A673 (cell line): ENCODE measurements around the gene KCNK2. TPM values are rescaled to one million over a fixed set of nuclear protein-coding genes. Genes with fewer than 3 reads are reported as not detected.
"Not testable (repeated sequence)": the region's sequence is repeated elsewhere in the genome, so short reads cannot be mapped to it uniquely, and the experiment has no call there.

Source experiments
- BruUV-seq: library from RNA; stranded (reverse); fragments of 400-500 nt; replicated peaks from 2 replicates; lab custom pipeline; 2021; lab: Mats Ljungman, UMichigan
- CTCF ChIA-PET: fragments of 300-600 bp; sonication (Branson Sonifier 250); formaldehyde crosslinking; loops from one replicate; lab custom pipeline; 2022; ENCODE audit warnings: antibody characterized with exemption; lab: Charles Lee
- POLR2A ChIA-PET: fragments of 300-600 bp; sonication (Branson Sonifier 250); formaldehyde crosslinking; loops from one replicate; lab custom pipeline; 2022; ENCODE audit warnings: antibody characterized with exemption; ENCODE audit not compliant: low non-redundant PET; lab: Charles Lee
- DNase-seq: peaks from one replicate; pipeline ENCODE4 v3.0.0-alpha.2; 2015; ENCODE audit warnings: low spot score
- H3K27ac ChIP-seq: fragments of 200-600 bp; sonication (generic); 2 replicates; pipeline ENCODE4 v1.5.1; 2016; ENCODE audit warnings: mixed run types, low read depth, mild to moderate bottlenecking, mixed read lengths, antibody characterized with exemption, low read length; ENCODE audit not compliant: poor library complexity, severe bottlenecking
- H3K27me3 ChIP-seq: fragments of 200-600 bp; sonication (generic); replicated peaks from 2 replicates; pipeline ENCODE4 v1.6.1; 2017; ENCODE audit warnings: mixed run types, low read depth, mild to moderate bottlenecking, mixed read lengths, antibody characterized with exemption, low read length; ENCODE audit not compliant: insufficient read depth, poor library complexity
- H3K36me3 ChIP-seq: fragments of 200-600 bp; sonication (generic); 2 replicates; pipeline ENCODE4 v1.6.1; 2016; ENCODE audit warnings: mixed run types, mild to moderate bottlenecking, mixed read lengths, antibody characterized with exemption, low read length; ENCODE audit not compliant: insufficient read depth, poor library complexity, severe bottlenecking
- H3K4me1 ChIP-seq: fragments of 200-600 bp; sonication (generic); 2 replicates; pipeline ENCODE4 v1.6.1; 2017; ENCODE audit warnings: mixed run types, mild to moderate bottlenecking, mixed read lengths, antibody characterized with exemption, low read length; ENCODE audit not compliant: insufficient read depth, poor library complexity, severe bottlenecking
- H3K4me3 ChIP-seq: fragments of 200-600 bp; sonication (generic); 2 replicates; pipeline ENCODE4 v1.5.1; 2016; ENCODE audit warnings: low read depth, mixed run types, mild to moderate bottlenecking, mixed read lengths, low read length; ENCODE audit not compliant: poor library complexity, severe bottlenecking
- H3K9me3 ChIP-seq: fragments of 200-600 bp; sonication (generic); 2 replicates; pipeline ENCODE4 v1.6.1; 2016; ENCODE audit warnings: mixed run types, low read depth, mild to moderate bottlenecking, mixed read lengths, antibody characterized with exemption, low read length; ENCODE audit not compliant: poor library complexity, severe bottlenecking
- CTCF ChIP-seq: fragments of 300-800, 200-600 bp; sonication (generic); conservative IDR thresholded peaks from 2 replicates; pipeline ENCODE4 v1.5.1; 2017; ENCODE audit warnings: low read depth, mild to moderate bottlenecking, antibody characterized with exemption, low read length, moderate library complexity, mixed read lengths
- EZH2 ChIP-seq: fragments of 200-600 bp; sonication (generic); IDR thresholded peaks from 2 replicates; pipeline ENCODE4 v1.6.1; 2017; ENCODE audit warnings: borderline replicate concordance, low read depth, mild to moderate bottlenecking, mixed read lengths, antibody characterized with exemption, low read length; ENCODE audit not compliant: poor library complexity, severe bottlenecking
- intact Hi-C: fragments of 100-400 bp; cut with micrococcal nuclease; formaldehyde crosslinking; loops from one replicate; pipeline ENCODE4 v1.10.0; 2022; ENCODE audit not compliant: unreplicated experiment
- total RNA-seq: library from RNA; stranded (reverse); gene quantifications from 2 replicates; pipeline ENCODE4 v1.2.3, GENCODE V29; 2021

The KCNK2 gene
- total RNA-seq, 1 experiment from 2014 or later = not detected

GRCh38 chr1:215156232-215156631, 73.7 kb downstream of the KCNK2 start:
- Histone ChIP-seq H3K27me3 (no peaks in the 10 kb centered on the region), H3K9me3 (no peaks in the 10 kb centered on the region), H3K36me3 (no peaks in the 10 kb centered on the region), H3K4me3 (no peak overlapping the region), H3K27ac (no peak overlapping the region), H3K4me1 (no peaks in the 10 kb centered on the region)
- ChIA-PET POLR2A (no interaction called here), CTCF (no interaction called here)
- TF ChIP-seq EZH2 (no peak), CTCF (no peak)
- no peak for DNase-seq
- no TSS peak for BruUV-seq
- intact Hi-C loops = no loop called here

GRCh38 chr1:215160351-215160750, 77.8 kb downstream of the KCNK2 start:
- BruUV-seq = no TSS peak
- Histone ChIP-seq H3K9me3 (no peaks in the 10 kb centered on the region), H3K27ac (no peak overlapping the region), H3K36me3 (no peaks in the 10 kb centered on the region), H3K27me3 (no peaks in the 10 kb centered on the region), H3K4me1 (no peaks in the 10 kb centered on the region), H3K4me3 (no peak overlapping the region)
- POLR2A ChIA-PET = no interaction called here
- TF ChIP-seq EZH2 = no peak
- TF ChIP-seq CTCF = no peak
- no peak for DNase-seq
- intact Hi-C loops = no loop called here
- CTCF ChIA-PET = no interaction called here

GRCh38 chr1:215163144-215163543, 80.6 kb downstream of the KCNK2 start:
- BruUV-seq, intact Hi-C loops, DNase-seq, CTCF ChIA-PET, H3K4me1 ChIP-seq, H3K27me3 ChIP-seq, POLR2A ChIA-PET, H3K27ac ChIP-seq, H3K9me3 ChIP-seq, H3K36me3 ChIP-seq, H3K4me3 ChIP-seq: not testable (repeated sequence)

- intact Hi-C loops = no loop called here
- POLR2A ChIA-PET = no interaction called here
- no peaks in the 10 kb centered on the region for H3K4me1 ChIP-seq
- no peak for DNase-seq
- H3K9me3 ChIP-seq = no peaks in the 10 kb centered on the region
- no peak overlapping the region for H3K27ac ChIP-seq
- TF ChIP-seq EZH2 (no peak), CTCF (no peak)
- H3K36me3 ChIP-seq = no peaks in the 10 kb centered on the region
- BruUV-seq = no TSS peak
- peaks cover 6% of the 10 kb centered on the region for H3K27me3 ChIP-seq
- no peak overlapping the region for H3K4me3 ChIP-seq
- CTCF ChIA-PET = no interaction called here
Observed at GRCh38 chr1:215166886-215167285, 84.3 kb downstream of the KCNK2 start.
